ENCODE results near the gene LENG1.

- no peak for TF ChIP-seq POLR2A (IDR thresholded peaks at IDR 0.05)
- no peak for TF ChIP-seq CTCF (IDR thresholded peaks at IDR 0.05 in 8 of 11, conservative IDR thresholded peaks at IDR 0.05 in 3 of 11)
- TF ChIP-seq POLR2AphosphoS5 (IDR thresholded peaks at IDR 0.05) = no peak
Observed at GRCh38 chr19:54123682-54124081, 35.8 kb downstream of the LENG1 start.

All from spleen (tissue), 7 donors.